RWPE1 (cell line): Measurements from ENCODE around the gene NSRP1.

Experiments
- CTCF ChIA-PET: fragments of 350-600 bp; sonication (Branson Sonifier 250); formaldehyde crosslinking; extraction: SDS; loops from one replicate; lab custom pipeline; 2021; lab: Yijun Ruan, JAX
- POLR2A ChIA-PET: fragments of 400-600 bp; formaldehyde crosslinking; extraction: SDS; loops from one replicate; lab custom pipeline; 2020; ENCODE audit warnings: antibody characterized with exemption; ENCODE audit not compliant: low non-redundant PET; lab: Yijun Ruan, JAX
- DNase-seq: peaks from one replicate; pipeline ENCODE4 v3.0.0; 2012; ENCODE audit warnings: low spot score
- H3K27ac ChIP-seq: fragments of 450-650 bp; 2 replicates; pipeline ENCODE4 v1.5.1; 2017
- CTCF ChIP-seq: fragments of 450-650 bp; conservative IDR thresholded peaks from 2 replicates; pipeline ENCODE4 v1.5.1; 2017; ENCODE audit warnings: low read depth, mild to moderate bottlenecking

Gene NSRP1

GRCh38 chr17:30210366-30210765, 93.8 kb downstream of the NSRP1 start:
- CTCF ChIA-PET: no interaction called here

GRCh38 chr17:30210901-30211300, 94.3 kb downstream of the NSRP1 start:
- no peak for DNase-seq
- no peak for TF ChIP-seq CTCF
- CTCF ChIA-PET: no interaction called here
- H3K27ac ChIP-seq: no peak overlapping the region
- POLR2A ChIA-PET: no interaction called here

More at GRCh38 chr17:30210366-30210765, 93.8 kb downstream of the NSRP1 start:
- POLR2A ChIA-PET: no interaction called here
- no peak for TF ChIP-seq CTCF
- no peak for DNase-seq
- no peak overlapping the region for H3K27ac ChIP-seq

- TF ChIP-seq CTCF: no peak
- no peak overlapping the region for H3K27ac ChIP-seq
- no peak for DNase-seq
- CTCF ChIA-PET: no interaction called here
- POLR2A ChIA-PET: no interaction called here
Measured at GRCh38 chr17:30211371-30211770, 94.8 kb downstream of the NSRP1 start.

GRCh38 chr17:30212750-30213149, 96.1 kb downstream of the NSRP1 start:
- ChIA-PET CTCF (interaction anchor here (0.6 kb wide), 2 partner anchors 138 to 343 kb away, joined by 3 to 4 read pairs; no protein-coding TSS in a partner anchor), POLR2A (no interaction called here)
- no peak for DNase-seq

GRCh38 chr17:30217054-30217453, 100.4 kb downstream of the NSRP1 start:
- no peak for DNase-seq
- CTCF ChIA-PET: no interaction called here
- no peak for TF ChIP-seq CTCF
- H3K27ac ChIP-seq: no peak overlapping the region
- POLR2A ChIA-PET: no interaction called here

More at GRCh38 chr17:30212750-30213149, 96.1 kb downstream of the NSRP1 start:
- H3K27ac ChIP-seq: no peak overlapping the region
- TF ChIP-seq CTCF: no peak

GRCh38 chr17:30217746-30218245, 101.2 kb downstream of the NSRP1 start:
- H3K27ac ChIP-seq: no peak overlapping the region
- POLR2A ChIA-PET: no interaction called here
- CTCF ChIA-PET: no interaction called here
- no peak for TF ChIP-seq CTCF
- no peak for DNase-seq

GRCh38 chr17:30218799-30219198, 102.2 kb downstream of the NSRP1 start:
- POLR2A ChIA-PET: no interaction called here
- DNase-seq: no peak
- no peak for TF ChIP-seq CTCF
- CTCF ChIA-PET: interaction anchor here (1.5 kb wide), 1 partner anchor 14 kb away, joined by 3 read pairs; no protein-coding TSS in a partner anchor
- H3K27ac ChIP-seq: no peak overlapping the region
